GM23338 (cell line): ENCODE results near the gene TMIGD2. TPM values are rescaled to one million over a fixed set of nuclear protein-coding genes. Genes with fewer than 3 reads are reported as not detected.

Experiments
- ATAC-seq: fragments of 200-7000 bp; cut with Tn5 transposase; 3 replicates; pipeline ENCODE4 v1.9.1; 2020
- DNase-seq: peaks from one replicate; pipeline ENCODE4 v3.0.0-alpha.2; 2015; ENCODE audit warnings: low spot score
- H2AFZ ChIP-seq: fragments of 200-600 bp; sonication (generic); 2 replicates; pipeline ENCODE4 v1.8.0; 2016; ENCODE audit warnings: antibody characterized with exemption, mild to moderate bottlenecking, moderate library complexity
- H3F3A ChIP-seq: fragments of 200-600 bp; sonication (generic); replicated peaks from 2 replicates; pipeline ENCODE4 v1.8.0; 2017; ENCODE audit warnings: antibody characterized with exemption, mixed run types, low read depth
- H3K27ac ChIP-seq: fragments of 200-600 bp; sonication (generic); 2 replicates; pipeline ENCODE4 v1.6.1; 2016; ENCODE audit warnings: low read depth
- H3K27me3 ChIP-seq: fragments of 200-600 bp; sonication (generic); 2 replicates; pipeline ENCODE4 v1.8.0; 2016; ENCODE audit warnings: mild to moderate bottlenecking, mixed run types, moderate library complexity; ENCODE audit not compliant: insufficient read depth
- H3K36me3 ChIP-seq: fragments of 200-600 bp; sonication (generic); 2 replicates; pipeline ENCODE4 v1.8.0; 2016; ENCODE audit warnings: mild to moderate bottlenecking; ENCODE audit not compliant: insufficient read depth
- H3K4me1 ChIP-seq: fragments of 200-600 bp; sonication (generic); 2 replicates; pipeline ENCODE4 v1.8.0; 2016; ENCODE audit warnings: mild to moderate bottlenecking, moderate library complexity; ENCODE audit not compliant: insufficient read depth
- H3K4me2 ChIP-seq: fragments of 200-600 bp; sonication (generic); 2 replicates; pipeline ENCODE4 v1.7.1; 2017; ENCODE audit warnings: mixed run types
- H3K4me3 ChIP-seq: fragments of 200-600 bp; sonication (generic); 2 replicates; pipeline ENCODE4 v1.6.1; 2016; ENCODE audit warnings: mixed run types
- H3K79me2 ChIP-seq: fragments of 200-600 bp; sonication (generic); replicated peaks from 2 replicates; pipeline ENCODE4 v1.8.0; 2017; ENCODE audit warnings: mild to moderate bottlenecking; ENCODE audit not compliant: insufficient read depth
- H3K9me2 ChIP-seq: fragments of 200-600 bp; sonication (generic); 2 replicates; pipeline ENCODE4 v1.8.0; 2017; ENCODE audit not compliant: insufficient read depth
- H4K20me1 ChIP-seq: fragments of 200-600 bp; sonication (generic); replicated peaks from 2 replicates; pipeline ENCODE4 v1.8.0; 2017; ENCODE audit warnings: mild to moderate bottlenecking; ENCODE audit not compliant: insufficient read depth
- H3K27ac Mint-ChIP-seq: 2 replicates; pipeline ENCODE4 v1.8.0; 2020; ENCODE audit warnings: inconsistent platforms, mild to moderate bottlenecking, moderate library complexity, mixed read lengths
- H3K27me3 Mint-ChIP-seq: 3 replicates; pipeline ENCODE4 v1.8.0; 2022; ENCODE audit warnings: low read depth, mild to moderate bottlenecking, moderate library complexity, mixed read lengths, inconsistent platforms; ENCODE audit not compliant: insufficient read depth, poor library complexity
- H3K36me3 Mint-ChIP-seq: 3 replicates; pipeline ENCODE4 v1.8.0; 2021; ENCODE audit warnings: low read depth, mild to moderate bottlenecking, inconsistent platforms, moderate library complexity, mixed read lengths
- H3K4me1 Mint-ChIP-seq: 3 replicates; pipeline ENCODE4 v1.8.0; 2020; ENCODE audit warnings: mild to moderate bottlenecking, inconsistent platforms, mixed read lengths
- H3K4me3 Mint-ChIP-seq: 3 replicates; pipeline ENCODE4 v1.8.0; 2021; ENCODE audit warnings: moderate library complexity, mild to moderate bottlenecking, inconsistent platforms, mixed read lengths
- H3K9me3 Mint-ChIP-seq: 3 replicates; pipeline ENCODE4 v1.8.0; 2020; ENCODE audit warnings: moderate library complexity, mild to moderate bottlenecking, inconsistent platforms, mixed read lengths
- CREB1 ChIP-seq: fragments of 250-450 bp; sonication (Bioruptor Pico); IDR thresholded peaks from 2 replicates; pipeline ENCODE4 v1.5.0; 2020; ENCODE audit warnings: low read depth, mild to moderate bottlenecking, moderate library complexity
- CTCF ChIP-seq, 2 experiments: fragments of 200-600 bp in 1 of 2; sonication (generic) in 1 of 2; conservative IDR thresholded peaks; 2 replicates each; pipeline versions ENCODE4 v1.5.1 to v1.6.1; 2016 to 2017; ENCODE audit warnings: antibody characterized with exemption in 2 of 2, low read depth in 2 of 2, mild to moderate bottlenecking in 2 of 2, moderate library complexity in 1 of 2
- EZH2phosphoT487 ChIP-seq: fragments of 200-600 bp; sonication (generic); IDR thresholded peaks from one replicate; pipeline ENCODE4 v1.8.1; 2018; ENCODE audit warnings: antibody characterized with exemption; ENCODE audit not compliant: unreplicated experiment
- JUNB ChIP-seq: IDR thresholded peaks from one replicate; pipeline ENCODE4 v1.6.1; 2016; ENCODE audit warnings: antibody characterized with exemption; ENCODE audit not compliant: unreplicated experiment
- NANOG ChIP-seq: IDR thresholded peaks from 2 replicates; pipeline ENCODE4 v1.6.1; 2016; ENCODE audit warnings: antibody characterized with exemption, borderline replicate concordance
- POLR2AphosphoS5 ChIP-seq: IDR thresholded peaks from 2 replicates; pipeline ENCODE4 v1.6.1; 2016; ENCODE audit warnings: antibody characterized with exemption, low read depth
- REST ChIP-seq: IDR thresholded peaks from one replicate; pipeline ENCODE4 v1.6.1; 2018; ENCODE audit warnings: antibody characterized with exemption; ENCODE audit not compliant: unreplicated experiment
- ZNF114 ChIP-seq: fragments of 250-450 bp; sonication (Bioruptor Pico); IDR thresholded peaks from 2 replicates; pipeline ENCODE4 v1.5.0; 2020; ENCODE audit warnings: mild to moderate bottlenecking, moderate library complexity
- ZNF331 ChIP-seq: fragments of 250-450 bp; sonication (Bioruptor Pico); IDR thresholded peaks from 2 replicates; pipeline ENCODE4 v1.5.0; 2020; ENCODE audit warnings: low read depth, mild to moderate bottlenecking, moderate library complexity
- ZNF462 ChIP-seq: fragments of 250-450 bp; sonication (Bioruptor Pico); IDR thresholded peaks from 2 replicates; pipeline ENCODE4 v1.5.0; 2020; ENCODE audit warnings: mild to moderate bottlenecking, moderate library complexity
- polyA plus RNA-seq: library from polyadenylated mRNA; unstranded; fragments of >200 nt; fragmentation: Nextera tagmentation; extraction: Ambion mirVana; gene quantifications from 2 replicates; pipeline ENCODE4 v1.2.1, GENCODE V29; 2016
- total RNA-seq: library from RNA; depleted of rRNA; stranded (reverse); fragments of >200 nt; shearing (Covaris generic); gene quantifications from 2 replicates; pipeline ENCODE4 v1.2.3, GENCODE V29; 2014

Gene TMIGD2
- total and polyA plus RNA-seq, 2 experiments from 2014 or later, result 0.76 to 0.79 TPM

- Mint-ChIP-seq H3K27ac (no peak overlapping the region), H3K9me3 (peaks cover 21% of the 10 kb centered on the region), H3K4me1 (peaks cover 15% of the 10 kb centered on the region), H3K27me3 (peaks cover 32% of the 10 kb centered on the region), H3K36me3 (peaks cover 38% of the 10 kb centered on the region), H3K4me3 (no peak overlapping the region)
- peaks cover 3% of the 10 kb centered on the region; the same call in 1 of the 2 replicates for H3K4me1 ChIP-seq
- ATAC-seq, result no peak
- H3K79me2 ChIP-seq, result no peaks in the 10 kb centered on the region
- no peaks in the 10 kb centered on the region for H4K20me1 ChIP-seq
- DNase-seq, result no peak
- H3K36me3 ChIP-seq, result no peaks in the 10 kb centered on the region; the same call in 1 of the 2 replicates
- H3K27ac ChIP-seq, result no peak overlapping the region
- no peak overlapping the region for H2AFZ ChIP-seq
- no peak overlapping the region for H3K4me3 ChIP-seq
- H3K4me2 ChIP-seq, result no peak overlapping the region
- H3K27me3 ChIP-seq, result no peaks in the 10 kb centered on the region
- H3K9me2 ChIP-seq, result no peaks in the 10 kb centered on the region
- TF ChIP-seq POLR2AphosphoS5 (no peak), JUNB (no peak), CREB1 (no peak), NANOG (no peak), ZNF331 (CRISPR knock-in tag) (no peak)
- H3F3A ChIP-seq, result peaks cover 6% of the 10 kb centered on the region; the same call in 1 of the 2 replicates
These were observed 22.0 kb upstream of the TMIGD2 start for GRCh38 chr19:4324228-4324627.

GRCh38 chr19:4323692-4324091, 21.5 kb upstream of the TMIGD2 start:
- Histone ChIP-seq H3F3A (peaks cover 3% of the 10 kb centered on the region; the same call in 1 of the 2 replicates), H3K4me2 (no peak overlapping the region), H3K27me3 (no peaks in the 10 kb centered on the region), H3K27ac (no peak overlapping the region), H2AFZ (no peak overlapping the region), H3K4me1 (peaks cover 3% of the 10 kb centered on the region; the same call in 1 of the 2 replicates), H3K4me3 (no peak overlapping the region), H4K20me1 (no peaks in the 10 kb centered on the region), H3K9me2 (no peaks in the 10 kb centered on the region), H3K79me2 (no peaks in the 10 kb centered on the region), H3K36me3 (peaks cover 3% of the 10 kb centered on the region; the same call in 1 of the 2 replicates)
- no peak for DNase-seq
- H3K27me3 Mint-ChIP-seq, result peaks cover 33% of the 10 kb centered on the region
- peaks cover 14% of the 10 kb centered on the region for H3K4me1 Mint-ChIP-seq
- H3K9me3 Mint-ChIP-seq, result peaks cover 27% of the 10 kb centered on the region
- peaks cover 44% of the 10 kb centered on the region for H3K36me3 Mint-ChIP-seq
- H3K4me3 Mint-ChIP-seq, result no peak overlapping the region
- H3K27ac Mint-ChIP-seq, result no peak overlapping the region
- no peak for ATAC-seq
- TF ChIP-seq ZNF114 (no peak), CTCF (conservative IDR thresholded peaks at IDR 0.05; ENCODE audit: low read depth in 2 of 2) (no peak), CREB1 (no peak), NANOG (no peak), ZNF462 (no peak), REST (no peak), EZH2phosphoT487 (no peak)
